HS-5 (cell line): ENCODE measurements around the gene FMNL3.
A peak's percentile ranks its signal among the peaks of the same experiment; 100 is the strongest.

Source experiments
- DNase-seq: peaks from one replicate; pipeline ENCODE4 v3.0.0-alpha.2; 2012; ENCODE audit warnings: low read depth

FMNL3 gene

GRCh38 chr12:49673446-49674317 is 33.5 kb downstream of the FMNL3 start:
- peak; percentile 53 for DNase-seq

- DNase-seq = no peak
Measured at GRCh38 chr12:49672301-49673217, 34.6 kb downstream of the FMNL3 start.

DNA sequence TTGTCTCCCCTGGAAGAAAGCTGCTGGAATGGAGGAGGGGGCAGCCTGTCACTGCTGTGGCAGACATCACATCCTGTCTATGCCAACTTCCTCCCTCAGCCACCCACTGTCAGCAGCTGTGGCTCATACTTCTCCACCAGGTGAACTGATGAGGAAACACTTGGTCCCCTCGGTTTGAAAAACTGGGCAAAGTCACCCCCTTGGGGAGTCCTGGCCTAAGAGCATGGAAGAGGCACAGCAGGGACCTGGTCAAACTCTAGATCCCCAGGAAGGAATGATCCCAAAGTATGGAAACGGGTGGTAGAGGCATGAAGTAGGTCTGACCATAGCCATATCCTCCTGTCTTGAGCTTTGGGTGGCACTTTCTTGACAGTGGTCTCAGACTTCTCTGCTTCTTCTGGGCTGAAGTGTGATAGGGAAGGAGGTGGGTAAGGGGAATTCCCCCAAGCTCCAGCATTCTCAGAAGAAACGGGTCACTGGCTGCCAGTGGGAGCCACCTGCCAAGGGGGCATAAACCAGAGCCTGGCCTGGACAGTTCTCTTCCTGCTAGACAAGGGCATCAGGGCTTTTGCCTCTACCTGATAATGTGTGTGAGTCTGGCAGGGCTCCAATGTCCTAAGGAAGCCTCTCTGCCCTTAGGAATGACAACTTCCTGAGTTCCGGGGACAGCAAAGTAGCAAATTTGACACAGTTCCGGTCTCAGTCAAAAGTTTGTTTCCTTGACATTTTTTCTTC is 36.0 kb downstream of the FMNL3 start:
- DNase-seq = no peak

DNA sequence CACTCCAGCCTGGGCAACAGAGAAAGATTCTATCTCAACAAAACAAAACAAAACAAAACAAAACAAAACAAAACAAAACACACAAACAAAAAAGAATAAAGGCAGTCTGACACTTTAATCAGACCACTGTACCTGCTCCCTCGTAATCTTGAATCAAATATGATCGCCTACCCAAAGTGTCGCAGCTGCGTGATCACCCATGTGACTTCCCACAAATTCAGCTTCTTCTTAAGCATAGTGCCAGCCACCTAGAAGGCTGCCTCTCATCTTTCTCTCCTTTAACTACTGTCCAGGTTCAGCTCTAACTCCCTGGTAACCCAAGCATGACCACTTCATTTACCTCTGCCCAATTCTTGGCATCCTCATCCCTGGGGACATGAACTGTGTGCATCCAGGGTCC is 37.4 kb downstream of the FMNL3 start:
- DNase-seq = no peak

GRCh38 chr12:49667325-49668090 is 39.7 kb downstream of the FMNL3 start:
- DNase-seq = no peak

- DNase-seq = no peak
Measured at GRCh38 chr12:49666176-49666575, 41.0 kb downstream of the FMNL3 start.

- DNase-seq = no peak
Measured at GRCh38 chr12:49665384-49665783, 41.8 kb downstream of the FMNL3 start.

DNA sequence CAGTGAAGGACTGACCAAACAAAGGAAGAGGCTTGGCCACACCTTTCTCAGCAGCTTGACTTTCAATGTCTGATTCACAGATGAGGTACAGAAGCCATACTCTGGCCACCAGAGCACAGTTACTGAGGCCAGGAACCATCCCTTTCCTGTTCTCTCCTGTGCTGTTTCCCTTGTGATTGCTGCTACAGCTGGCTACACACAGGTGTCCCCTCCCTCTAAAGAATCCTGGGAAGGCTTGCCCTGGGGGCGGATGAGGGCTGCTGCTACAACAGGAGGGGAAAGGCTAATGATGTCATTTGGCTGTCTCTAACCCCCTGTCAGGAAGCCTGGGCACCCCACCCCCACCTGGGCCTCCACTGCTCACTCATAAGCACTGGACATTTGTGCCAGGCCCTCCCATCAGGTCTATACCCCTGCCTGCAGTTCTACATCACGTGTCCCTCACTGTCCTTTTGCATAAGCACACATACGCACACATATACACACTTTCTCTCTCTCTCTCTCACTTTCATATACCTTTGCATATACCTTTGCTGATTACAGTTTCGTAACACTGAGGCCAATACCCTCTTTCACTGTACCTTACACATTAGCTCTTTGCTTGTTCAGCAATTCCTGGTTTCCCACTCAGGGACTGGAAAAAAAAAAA is 42.5 kb downstream of the FMNL3 start:
- no peak for DNase-seq

- no peak for DNase-seq
Measured at GRCh38 chr12:49664167-49664566, 43.0 kb downstream of the FMNL3 start.

GRCh38 chr12:49662998-49663843 is 44.0 kb downstream of the FMNL3 start:
- DNase-seq = peak; percentile 71

GRCh38 chr12:49661746-49662145 is 45.5 kb downstream of the FMNL3 start:
- DNase-seq = no peak

DNA sequence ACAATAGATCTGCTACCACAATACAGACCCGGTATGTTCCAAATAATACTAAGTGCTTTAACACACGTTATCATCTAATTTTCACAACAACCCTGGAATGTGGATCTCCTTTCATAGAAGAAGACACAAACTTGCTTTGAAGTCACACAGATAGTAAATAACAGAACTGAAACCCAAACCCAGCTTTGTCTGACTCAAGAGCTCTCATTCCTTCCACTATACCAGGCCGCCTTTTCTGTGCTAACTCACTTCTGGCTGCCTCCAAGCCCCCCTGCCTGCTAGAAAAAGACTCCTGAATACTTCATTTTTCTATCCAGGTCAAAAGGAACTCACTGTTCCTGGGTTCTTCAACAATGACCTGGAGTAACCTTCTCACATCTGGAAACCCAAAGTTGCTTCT is 46.0 kb downstream of the FMNL3 start:
- DNase-seq = no peak

DNA sequence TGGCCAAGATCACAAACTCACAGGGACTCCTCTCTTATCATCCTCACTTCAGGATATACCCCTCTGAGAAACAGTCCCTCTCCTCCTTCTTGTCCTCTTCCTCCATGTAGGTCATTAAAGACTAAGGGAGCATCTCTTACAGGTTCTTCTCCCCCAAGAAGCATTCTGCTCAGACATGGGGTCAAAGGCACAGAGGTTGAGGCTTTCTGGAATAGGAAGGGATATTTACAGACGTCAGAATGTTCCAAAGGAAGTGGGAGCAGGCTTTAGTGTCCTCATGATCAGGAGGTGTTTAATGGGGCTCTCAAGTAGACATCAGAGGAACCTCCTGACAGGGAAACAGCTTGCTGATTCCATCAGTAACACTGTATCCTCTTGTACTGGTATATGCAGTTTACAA is 47.5 kb downstream of the FMNL3 start:
- no peak for DNase-seq

- DNase-seq = no peak
Measured at GRCh38 chr12:49658276-49658675, 48.9 kb downstream of the FMNL3 start.

- no peak for DNase-seq
Measured at GRCh38 chr12:49655595-49656236, 51.5 kb downstream of the FMNL3 start.

- DNase-seq = no peak
Measured at GRCh38 chr12:49654715-49655114, 52.5 kb downstream of the FMNL3 start.

DNA sequence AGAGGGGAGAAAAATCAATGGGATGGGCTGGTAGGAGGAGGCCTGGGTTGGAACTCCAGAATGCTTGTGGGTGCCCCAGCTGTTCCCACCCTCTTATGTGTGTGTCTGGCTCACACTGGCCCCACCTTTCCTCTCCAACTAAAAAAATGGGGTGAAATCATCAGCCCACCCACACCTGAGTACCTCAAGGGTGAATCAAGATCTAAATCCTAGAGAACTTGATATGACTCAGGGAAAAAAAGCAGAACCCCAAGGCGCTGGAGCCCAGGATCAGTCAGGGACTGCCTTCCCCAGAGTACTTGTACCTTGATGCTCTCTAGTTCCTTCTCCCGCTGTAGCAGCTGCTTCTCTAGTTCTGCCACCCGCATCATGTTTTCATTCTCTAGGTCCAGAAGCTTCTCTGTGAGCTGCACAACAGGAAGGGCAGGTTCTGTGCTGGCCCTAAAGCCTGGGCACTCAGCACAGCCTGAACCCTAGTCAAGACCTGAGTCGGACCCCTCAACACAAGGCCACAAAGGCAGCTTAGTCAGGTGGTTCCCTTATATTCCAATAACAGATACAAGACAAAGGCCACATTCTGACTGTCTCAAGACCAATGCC is 54.2 kb downstream of the FMNL3 start:
- no peak for DNase-seq

- DNase-seq = no peak
Measured at GRCh38 chr12:49651855-49652254, 55.4 kb downstream of the FMNL3 start.

DNA sequence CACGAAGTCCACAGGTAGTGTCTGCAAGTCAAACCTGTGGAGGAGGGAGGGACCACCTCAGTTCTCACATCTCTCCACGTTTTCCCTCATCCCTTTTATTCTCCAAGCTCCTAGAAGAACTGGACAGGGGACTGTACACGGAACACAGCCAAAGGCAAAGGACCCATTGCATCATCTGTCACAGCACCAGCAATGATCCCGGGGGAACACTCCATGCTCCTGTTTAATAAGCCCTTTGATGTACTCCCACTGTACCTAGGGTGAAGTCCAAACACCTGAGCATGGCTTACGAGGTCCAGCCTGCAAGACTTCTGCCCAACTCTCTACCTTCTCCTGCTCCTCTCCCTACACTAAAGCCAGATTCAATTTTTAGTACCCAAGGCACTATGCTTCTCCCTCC is 57.3 kb downstream of the FMNL3 start:
- DNase-seq = no peak
